HG02678 (cell line): Measurements from ENCODE around the gene IDH3G.
"Not testable (repeated sequence)": the region's sequence is repeated elsewhere in the genome, so short reads cannot be mapped to it uniquely, and the experiment has no call there.

Experiments used
- ATAC-seq: cut with Tn5 transposase; IDR thresholded peaks from one replicate; pipeline ENCODE4 v1.9.1; 2021; ENCODE audit warnings: mild to moderate bottlenecking, moderate library complexity; ENCODE audit not compliant: unreplicated experiment

Gene IDH3G

GRCh38 chrX:153794018-153794896 lies at the start of gene IDH3G, which contains the start of gene SSR4:
Gene IDH3G, minus strand, starts transcription at chrX:153794375. Its CDS starts 49 bp downstream, at chrX:153794326.
Gene SSR4, plus strand, starts transcription at chrX:153794668. Its CDS starts 20 bp downstream, at chrX:153794688.
- ATAC-seq, result peak; percentile 94

GRCh38 chrX:153836921-153837320 lies 42.7 kb upstream of the IDH3G start:
- no peak for ATAC-seq

GRCh38 chrX:153832728-153833127 lies 38.6 kb upstream of the IDH3G start:
- ATAC-seq, result no peak

DNA sequence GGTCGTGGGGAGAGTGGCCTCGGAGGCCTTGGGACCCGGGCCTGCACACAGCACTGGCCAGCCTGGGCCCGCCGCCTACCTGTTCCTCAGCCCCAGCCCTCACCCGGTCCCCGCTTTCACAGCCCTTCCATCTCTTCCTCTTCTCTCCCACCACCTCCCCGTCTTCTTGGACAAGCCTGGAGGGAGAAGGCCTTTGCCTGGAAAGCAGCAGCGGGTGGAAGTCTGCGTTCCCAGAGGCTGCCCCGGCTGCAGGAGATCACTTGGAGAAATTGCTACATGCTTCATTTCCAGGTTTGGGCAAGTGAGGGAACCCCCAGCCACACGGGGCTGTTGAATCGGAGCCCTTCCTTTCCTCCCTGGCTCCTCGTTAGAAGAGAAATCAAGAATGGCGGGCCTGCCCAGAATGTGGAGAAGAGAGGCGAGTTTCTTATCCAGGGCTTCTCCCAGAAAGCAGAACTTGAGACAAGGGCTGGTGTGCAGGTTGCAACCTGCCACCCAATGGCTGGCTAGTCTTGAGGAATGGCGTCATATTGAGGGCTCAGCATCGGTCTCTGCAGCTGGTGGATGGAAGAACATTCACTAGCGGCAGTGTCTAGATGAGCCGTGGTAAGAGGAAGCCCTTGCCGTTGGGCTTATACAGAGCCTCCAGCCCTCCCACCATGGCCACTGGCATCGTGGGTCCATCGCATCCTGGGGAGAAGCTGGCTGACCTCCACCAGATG lies 37.4 kb upstream of the IDH3G start:
- no peak for ATAC-seq

DNA sequence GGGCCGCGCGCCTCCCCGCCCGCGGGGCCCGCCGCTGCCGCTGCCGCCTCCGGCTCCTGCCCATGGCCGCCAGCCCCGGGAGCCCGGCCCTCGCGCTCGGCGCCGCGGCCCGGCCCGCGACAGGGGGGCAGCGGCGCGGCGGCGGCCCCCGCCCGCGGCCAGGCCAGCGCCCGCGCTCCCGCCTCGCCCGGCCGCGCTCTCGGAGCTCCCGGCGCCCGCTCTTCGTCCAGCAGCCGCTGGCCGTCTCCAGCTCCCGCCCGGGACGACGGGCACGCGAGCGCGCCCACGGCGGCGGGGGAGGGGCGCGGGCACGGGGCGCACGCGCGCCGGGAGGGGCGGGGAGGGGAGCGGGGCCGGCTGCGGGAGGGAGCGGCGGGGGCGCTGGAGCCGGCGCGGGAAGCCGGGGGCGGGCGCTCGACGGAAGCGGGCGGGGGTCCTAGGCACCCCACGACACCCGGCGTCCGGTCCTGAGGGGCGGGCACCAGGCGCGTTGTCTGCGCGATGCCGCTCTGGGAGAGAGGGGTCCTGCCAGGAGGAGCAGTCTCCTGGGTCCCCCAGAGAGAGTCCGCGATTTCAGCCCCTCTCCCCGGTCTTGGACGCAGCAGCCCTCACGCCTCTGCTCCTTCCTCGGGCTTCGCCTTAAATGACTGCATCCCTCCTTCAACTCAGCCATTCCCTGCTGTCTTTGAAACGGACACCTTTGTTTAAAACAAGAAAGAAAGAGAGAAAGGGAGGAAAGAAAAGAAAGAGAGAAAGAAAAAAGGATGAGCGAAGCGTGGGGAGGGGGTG lies 36.7 kb upstream of the IDH3G start:
- no peak for ATAC-seq

DNA sequence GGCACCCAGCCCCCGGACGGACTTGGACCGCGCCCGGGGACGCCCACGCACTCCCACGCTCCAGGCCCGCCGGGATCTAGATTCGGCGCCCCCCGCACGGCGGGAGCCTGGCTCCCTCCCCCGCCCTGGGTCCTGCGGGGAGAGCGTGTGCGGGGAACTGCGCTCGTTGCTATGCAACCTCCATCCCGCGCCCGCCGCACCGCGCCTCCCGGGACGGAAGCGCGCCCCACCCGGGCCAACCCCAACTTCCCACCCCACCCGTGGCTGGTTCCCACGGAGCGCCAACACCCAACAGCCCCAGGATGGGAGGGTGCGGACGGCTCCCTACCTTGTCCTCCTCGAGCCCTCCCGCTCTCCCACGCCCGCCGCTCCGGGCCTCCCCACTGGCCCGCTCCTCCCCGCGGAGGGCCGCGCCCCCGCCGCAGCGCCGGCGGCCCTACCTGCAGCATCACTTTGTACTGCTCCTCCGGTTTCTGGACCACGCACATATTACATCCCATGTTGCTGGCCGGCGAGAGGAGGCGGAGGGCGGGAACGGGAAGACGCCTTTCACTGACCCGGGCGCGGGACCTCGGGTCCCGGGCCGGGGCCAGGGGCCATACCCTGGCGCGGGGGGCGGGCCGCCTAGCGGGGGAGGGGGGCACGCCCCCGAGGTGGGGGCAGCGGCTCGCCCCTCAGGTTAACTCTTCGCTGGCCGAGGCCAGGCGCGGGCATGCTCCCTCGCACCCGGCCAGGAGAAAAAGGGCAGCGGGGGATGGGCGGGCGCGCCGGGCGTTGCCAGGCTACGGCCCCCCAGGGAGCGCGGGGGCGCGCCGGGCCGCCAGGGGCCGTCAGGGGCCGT lies 35.8 kb upstream of the IDH3G start, which contains the start of gene PDZD4:
TSS of gene PDZD4 (minus strand) at position 746 of the 841 bp plus-strand sequence. CDS start at position 500, 246 bp downstream.
- ATAC-seq, result no peak

DNA sequence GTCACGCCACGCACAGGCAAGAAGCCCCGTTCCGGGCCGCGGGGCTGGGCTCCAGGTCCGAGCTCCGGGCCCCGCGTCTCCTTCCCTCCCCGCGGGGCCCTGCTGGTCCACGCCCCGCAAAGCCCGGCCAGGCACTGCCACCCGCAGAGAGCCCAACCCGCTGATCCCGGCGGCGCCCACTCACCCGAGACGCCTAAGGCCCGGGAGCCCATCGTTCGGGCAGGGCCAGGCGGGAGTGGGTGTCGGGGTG lies 35.3 kb upstream of the IDH3G start:
- ATAC-seq, result no peak

DNA sequence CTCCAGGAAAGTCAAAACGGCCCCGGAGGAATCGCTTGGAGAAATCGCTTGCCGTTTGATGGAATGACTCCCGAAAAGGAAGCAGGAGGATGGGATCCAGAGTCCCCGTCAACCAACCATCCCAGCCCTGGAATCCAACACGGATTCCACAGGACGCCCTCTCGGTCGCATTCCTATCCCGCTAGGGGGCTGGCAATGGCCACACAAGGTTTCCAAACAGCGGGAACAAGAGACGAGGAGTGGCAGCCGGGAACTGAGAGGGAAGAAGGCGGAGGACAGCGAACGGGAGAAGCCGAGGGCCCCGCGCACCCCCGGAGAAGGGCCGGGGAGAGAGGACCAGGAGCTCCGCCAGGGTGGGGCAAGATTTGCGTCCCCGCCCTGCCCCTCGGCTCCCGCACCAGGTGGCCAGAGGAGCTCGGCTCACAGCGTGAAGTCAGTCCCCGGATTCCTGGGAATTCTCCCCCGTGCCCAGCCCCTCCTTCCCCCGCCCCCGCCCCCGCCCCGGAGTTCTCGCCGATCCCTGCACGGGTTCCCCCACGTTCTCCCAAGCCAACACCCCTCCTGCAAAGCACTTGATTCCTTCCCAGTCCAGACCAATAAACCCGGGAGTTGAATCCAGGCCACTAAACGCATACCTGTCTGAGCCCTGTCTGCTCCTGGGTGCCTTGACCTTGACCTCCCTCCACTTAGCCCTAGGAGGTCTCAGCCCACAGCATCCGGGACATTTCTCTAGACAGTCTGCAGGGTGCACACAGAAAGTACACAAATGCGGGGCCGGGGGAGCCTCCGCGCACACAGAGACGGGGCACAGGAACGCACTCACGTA lies 34.8 kb upstream of the IDH3G start:
- ATAC-seq, result no peak

DNA sequence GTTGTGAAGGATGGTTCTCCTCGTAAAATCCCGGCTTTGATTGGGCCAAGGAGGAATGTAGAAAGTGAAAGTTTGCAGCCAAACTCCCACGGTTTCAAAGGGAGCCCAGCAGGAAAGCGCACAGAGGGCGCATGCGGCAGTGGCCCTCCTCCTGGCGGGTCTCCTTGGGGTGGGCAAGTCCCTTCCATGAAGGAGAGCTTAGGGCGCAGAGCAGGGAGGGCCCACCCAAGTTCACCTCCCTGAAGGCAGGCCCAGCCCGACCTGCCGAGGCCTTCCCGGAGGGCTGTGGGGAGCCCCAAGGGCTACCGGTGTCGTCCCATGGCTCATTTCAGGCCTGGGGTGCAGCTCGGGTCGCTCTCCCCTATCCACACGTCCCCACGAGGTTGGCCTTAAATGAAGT lies 34.1 kb upstream of the IDH3G start:
- ATAC-seq, result no peak

- ATAC-seq, result no peak
Measured at GRCh38 chrX:153827903-153828302, 33.7 kb upstream of the IDH3G start.

GRCh38 chrX:153827016-153827415 lies 32.8 kb upstream of the IDH3G start:
- ATAC-seq, result no peak

- ATAC-seq, result no peak
Measured at GRCh38 chrX:153825042-153825441, 30.9 kb upstream of the IDH3G start.

DNA sequence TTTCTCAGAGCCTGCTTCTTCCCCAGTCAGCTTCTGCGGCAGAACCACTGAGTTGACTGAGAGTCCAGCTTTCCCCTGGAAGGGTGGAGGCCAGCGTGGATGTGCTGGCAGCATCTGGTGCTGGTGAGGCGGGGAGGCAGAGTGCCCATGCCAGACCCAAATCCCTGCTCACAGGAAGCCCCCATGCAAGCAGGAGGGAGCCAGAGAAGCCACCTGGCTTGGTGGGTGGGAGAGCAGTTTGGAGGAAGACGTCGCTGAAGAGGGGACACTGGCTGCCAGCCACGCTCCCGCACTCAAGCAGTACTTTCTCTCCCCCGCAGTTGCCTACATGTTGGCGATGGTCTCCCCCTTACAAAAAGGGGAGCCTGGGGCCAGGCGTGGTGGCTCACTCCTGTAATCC lies 30.2 kb upstream of the IDH3G start:
- ATAC-seq, result no peak

- no peak for ATAC-seq
Measured at GRCh38 chrX:153821066-153821465, 26.9 kb upstream of the IDH3G start.

DNA sequence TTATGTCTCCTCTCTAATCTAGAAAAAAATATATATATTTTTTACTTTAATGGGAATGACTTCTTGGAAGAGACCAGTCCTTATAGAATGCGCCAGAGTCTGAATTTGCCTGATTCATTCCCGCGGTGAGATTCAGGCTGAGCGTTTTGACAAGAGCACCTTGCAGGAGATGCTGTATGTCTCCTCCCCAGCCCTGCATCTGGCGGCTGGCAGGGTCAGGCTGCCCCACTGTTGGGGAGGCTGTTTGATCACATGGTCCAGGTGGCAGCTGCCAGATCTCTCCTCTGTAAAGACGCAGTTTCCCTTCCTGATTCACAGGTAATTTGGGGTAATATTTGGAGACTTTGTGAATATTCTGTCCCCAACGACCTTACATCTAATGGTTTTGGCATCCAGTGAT lies 26.4 kb upstream of the IDH3G start:
- no peak for ATAC-seq

DNA sequence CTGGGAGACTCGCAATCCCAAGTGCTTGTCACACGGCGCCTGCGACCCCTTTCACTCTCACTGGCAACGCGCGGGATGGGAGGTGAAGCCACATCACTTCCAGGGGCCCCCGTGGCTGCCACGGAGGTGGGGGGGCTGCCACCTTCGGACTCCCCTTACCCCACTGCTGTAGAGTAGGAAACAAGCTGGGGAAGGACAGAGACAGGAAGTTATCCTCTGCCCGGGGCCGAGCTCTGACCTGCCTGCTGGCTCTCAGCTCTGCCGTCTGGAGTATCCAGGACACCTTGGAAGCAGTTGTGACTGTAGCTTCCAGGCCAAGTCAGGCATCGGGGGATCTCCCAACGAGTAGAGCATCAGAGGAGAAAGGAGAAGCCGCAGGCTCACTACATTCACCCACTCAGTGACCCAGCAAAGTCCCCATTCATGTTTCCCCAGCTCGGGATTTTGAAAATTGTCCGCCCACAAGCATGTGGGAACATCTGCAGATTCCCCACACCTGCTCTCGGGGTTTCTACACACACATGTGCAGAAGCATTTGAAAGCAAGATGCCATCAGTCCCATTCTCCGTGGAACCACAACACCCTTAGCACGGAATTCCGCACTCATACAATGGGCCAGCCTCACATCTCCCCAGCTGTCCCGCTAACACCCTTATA lies 25.3 kb upstream of the IDH3G start:
- no peak for ATAC-seq

- ATAC-seq, result no peak
Measured at GRCh38 chrX:153818571-153819383, 24.6 kb upstream of the IDH3G start.

GRCh38 chrX:153818064-153818463 lies 23.9 kb upstream of the IDH3G start:
- not testable (repeated sequence) for ATAC-seq
